Astrocyte (in vitro differentiated cells and primary cell): Measurements from ENCODE around the gene KCNMA1. TPM values are rescaled to one million over a fixed set of nuclear protein-coding genes. Genes with fewer than 3 reads are reported as not detected.

Experiments used
- DNase-seq: peaks from one replicate; pipeline ENCODE4 v3.0.0-alpha.2; 2010; ENCODE audit warnings: low read depth
- FAIRE-seq: peaks from 2 replicates; lab custom pipeline; 2011; peaks lifted over from hg19 to GRCh38; lab: Jason Lieb, UNC
- H2AFZ ChIP-seq: 2 replicates; pipeline ENCODE4 v1.6.0; 2012; ENCODE audit warnings: low read depth, low read length, inconsistent platforms
- H3K27ac ChIP-seq: 2 replicates; pipeline ENCODE4 v1.5.1; 2011; ENCODE audit warnings: low read depth, low read length, inconsistent platforms
- H3K27me3 ChIP-seq: 2 replicates; pipeline ENCODE4 v1.6.0; 2011; ENCODE audit warnings: low read length, inconsistent platforms; ENCODE audit not compliant: insufficient read depth
- H3K36me3 ChIP-seq: 2 replicates; pipeline ENCODE4 v1.5.1; 2011; ENCODE audit warnings: low read length, inconsistent platforms; ENCODE audit not compliant: insufficient read depth
- H3K4me1 ChIP-seq: 2 replicates; pipeline ENCODE4 v1.5.1; 2011; ENCODE audit warnings: low read length, inconsistent platforms; ENCODE audit not compliant: insufficient read depth
- H3K4me2 ChIP-seq: 2 replicates; pipeline ENCODE4 v1.6.0; 2012; ENCODE audit warnings: low read length, inconsistent platforms
- H3K4me3 ChIP-seq: 2 replicates; pipeline ENCODE4 v1.5.1; 2011; ENCODE audit warnings: low read depth, mild to moderate bottlenecking, low read length, inconsistent platforms; ENCODE audit not compliant: insufficient read depth
- H3K79me2 ChIP-seq: 2 replicates; pipeline ENCODE4 v1.6.0; 2012; ENCODE audit warnings: mild to moderate bottlenecking, low read length, inconsistent platforms; ENCODE audit not compliant: insufficient read depth
- H3K9ac ChIP-seq: 2 replicates; pipeline ENCODE4 v1.6.0; 2012; ENCODE audit warnings: mild to moderate bottlenecking, low read length, inconsistent platforms
- H3K9me3 ChIP-seq: 2 replicates; pipeline ENCODE4 v1.5.1; 2012; ENCODE audit warnings: low read depth, mild to moderate bottlenecking, low read length, inconsistent platforms; ENCODE audit not compliant: insufficient read depth
- H4K20me1 ChIP-seq: 2 replicates; pipeline ENCODE4 v1.6.0; 2012; ENCODE audit warnings: low read length, inconsistent platforms; ENCODE audit not compliant: insufficient read depth
- H3K27ac Mint-ChIP-seq: one replicate; pipeline ENCODE4 v1.8.0; 2021; ENCODE audit warnings: mild to moderate bottlenecking, mixed read lengths; ENCODE audit not compliant: unreplicated experiment
- H3K27me3 Mint-ChIP-seq: one replicate; pipeline ENCODE4 v1.8.0; 2021; ENCODE audit warnings: low read depth, mixed read lengths; ENCODE audit not compliant: unreplicated experiment
- H3K36me3 Mint-ChIP-seq: one replicate; pipeline ENCODE4 v1.8.0; 2021; ENCODE audit warnings: low read depth, mixed read lengths; ENCODE audit not compliant: unreplicated experiment
- H3K4me1 Mint-ChIP-seq: one replicate; pipeline ENCODE4 v1.8.0; 2021; ENCODE audit warnings: low read depth, mixed read lengths; ENCODE audit not compliant: unreplicated experiment
- H3K4me3 Mint-ChIP-seq: one replicate; pipeline ENCODE4 v1.8.0; 2021; ENCODE audit warnings: mild to moderate bottlenecking, moderate library complexity, mixed read lengths; ENCODE audit not compliant: unreplicated experiment
- H3K9me3 Mint-ChIP-seq: one replicate; pipeline ENCODE4 v1.8.0; 2021; ENCODE audit warnings: mild to moderate bottlenecking, mixed read lengths; ENCODE audit not compliant: unreplicated experiment
- EZH2 ChIP-seq: IDR thresholded peaks from 2 replicates; pipeline ENCODE4 v1.6.1; 2012; ENCODE audit warnings: mild to moderate bottlenecking, low read length, inconsistent platforms; ENCODE audit not compliant: insufficient read depth
- total RNA-seq: library from RNA; stranded (reverse); gene quantifications from 2 replicates; pipeline ENCODE4 v1.2.1, GENCODE V29; 2021
- TF ChIP-seq, protein P1 (sequence below): IDR thresholded peaks from 2 replicates; pipeline ENCODE4 v1.5.1; 2011; ENCODE audit warnings: low read depth, mild to moderate bottlenecking, inconsistent platforms, low read length, moderate library complexity; ENCODE audit not compliant: insufficient read depth

The KCNMA1 gene
- total RNA-seq, 1 donor from 2014 or later = 45.8 TPM

DNA sequence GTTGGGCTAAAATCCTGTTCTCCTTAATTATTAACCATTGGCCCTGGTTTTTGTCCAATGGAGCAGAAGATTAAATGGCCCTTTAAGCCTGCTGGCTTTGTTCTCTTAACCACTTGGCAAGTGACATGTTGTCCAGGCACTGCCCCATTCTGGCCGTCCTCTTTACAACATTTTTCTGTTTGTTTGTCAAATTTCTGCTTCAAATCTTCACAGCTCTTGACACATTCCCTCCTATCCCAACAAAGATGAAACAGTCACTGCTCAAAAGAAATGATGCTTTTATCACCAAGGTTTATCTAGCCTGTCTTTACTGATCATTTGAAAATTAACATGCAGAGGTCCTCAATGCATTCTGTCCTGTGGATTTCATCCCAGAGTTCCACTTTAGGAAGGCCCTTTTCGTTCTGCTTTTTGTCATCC lies 700.4 kb downstream of the KCNMA1 start:
- H4K20me1 ChIP-seq = no peaks in the 10 kb centered on the region
- Mint-ChIP-seq H3K27ac (no peak overlapping the region), H3K36me3 (peaks cover 7% of the 10 kb centered on the region), H3K9me3 (no peaks in the 10 kb centered on the region), H3K4me1 (no peaks in the 10 kb centered on the region), H3K27me3 (no peaks in the 10 kb centered on the region), H3K4me3 (no peak overlapping the region)
- H3K4me3 ChIP-seq = no peak overlapping the region
- no peak for DNase-seq
- H3K27ac ChIP-seq = no peak overlapping the region
- no peak for FAIRE-seq
- no peaks in the 10 kb centered on the region for H3K79me2 ChIP-seq
- H2AFZ ChIP-seq = no peak overlapping the region
- no peaks in the 10 kb centered on the region for H3K4me1 ChIP-seq
- no peak overlapping the region for H3K4me2 ChIP-seq
- H3K9me3 ChIP-seq = no peaks in the 10 kb centered on the region
- no peaks in the 10 kb centered on the region for H3K27me3 ChIP-seq
- peaks cover 3% of the 10 kb centered on the region for H3K36me3 ChIP-seq
- no peak overlapping the region for H3K9ac ChIP-seq
- TF ChIP-seq, protein P1, sequence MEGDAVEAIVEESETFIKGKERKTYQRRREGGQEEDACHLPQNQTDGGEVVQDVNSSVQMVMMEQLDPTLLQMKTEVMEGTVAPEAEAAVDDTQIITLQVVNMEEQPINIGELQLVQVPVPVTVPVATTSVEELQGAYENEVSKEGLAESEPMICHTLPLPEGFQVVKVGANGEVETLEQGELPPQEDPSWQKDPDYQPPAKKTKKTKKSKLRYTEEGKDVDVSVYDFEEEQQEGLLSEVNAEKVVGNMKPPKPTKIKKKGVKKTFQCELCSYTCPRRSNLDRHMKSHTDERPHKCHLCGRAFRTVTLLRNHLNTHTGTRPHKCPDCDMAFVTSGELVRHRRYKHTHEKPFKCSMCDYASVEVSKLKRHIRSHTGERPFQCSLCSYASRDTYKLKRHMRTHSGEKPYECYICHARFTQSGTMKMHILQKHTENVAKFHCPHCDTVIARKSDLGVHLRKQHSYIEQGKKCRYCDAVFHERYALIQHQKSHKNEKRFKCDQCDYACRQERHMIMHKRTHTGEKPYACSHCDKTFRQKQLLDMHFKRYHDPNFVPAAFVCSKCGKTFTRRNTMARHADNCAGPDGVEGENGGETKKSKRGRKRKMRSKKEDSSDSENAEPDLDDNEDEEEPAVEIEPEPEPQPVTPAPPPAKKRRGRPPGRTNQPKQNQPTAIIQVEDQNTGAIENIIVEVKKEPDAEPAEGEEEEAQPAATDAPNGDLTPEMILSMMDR = no peak
- no peak for TF ChIP-seq EZH2

DNA sequence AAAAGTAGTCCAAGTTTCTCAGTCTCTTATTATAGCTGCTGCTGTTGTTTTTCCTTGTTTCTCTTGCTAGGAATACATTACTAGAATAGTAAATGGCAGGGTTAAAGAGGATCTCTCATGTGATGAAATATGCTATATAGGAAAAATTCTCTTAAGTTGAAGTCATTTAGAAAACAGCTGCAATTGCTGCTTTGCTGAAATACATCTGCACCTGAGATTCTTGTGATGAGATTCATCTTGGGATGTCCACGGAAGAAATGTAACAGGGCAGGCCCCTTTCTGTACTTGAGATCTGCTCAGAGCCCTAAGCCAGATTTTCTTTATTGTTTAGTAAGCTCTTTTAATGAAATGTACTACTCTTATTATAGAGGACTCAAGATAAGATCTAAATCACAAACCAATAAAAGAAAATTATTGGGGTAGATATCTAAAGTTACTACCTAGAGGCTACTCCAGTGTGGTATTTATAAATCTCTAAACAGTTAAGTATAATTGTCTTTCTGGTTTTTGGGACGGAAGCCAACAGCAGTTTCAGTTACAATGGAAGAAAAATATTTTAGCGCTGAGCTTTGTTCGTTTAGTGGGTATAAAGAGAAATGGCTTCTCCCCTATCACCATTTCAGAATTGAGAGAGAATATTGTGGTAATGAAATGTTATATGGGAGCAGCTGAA lies 701.5 kb downstream of the KCNMA1 start:
- H3K4me2 ChIP-seq = no peak overlapping the region

More for the DNA sequence above, 701.5 kb downstream of the KCNMA1 start:
- FAIRE-seq (no peak), DNase-seq (no peak)
- peaks cover 3% of the 10 kb centered on the region for H3K36me3 ChIP-seq
- no peaks in the 10 kb centered on the region for H3K4me1 Mint-ChIP-seq
- no peaks in the 10 kb centered on the region for H3K4me1 ChIP-seq
- H3K27ac Mint-ChIP-seq = no peak overlapping the region
- H3K9me3 Mint-ChIP-seq = no peaks in the 10 kb centered on the region
- no peak overlapping the region for H2AFZ ChIP-seq
- H3K4me3 Mint-ChIP-seq = no peak overlapping the region
- no peaks in the 10 kb centered on the region for H3K9me3 ChIP-seq
- no peak overlapping the region for H3K4me3 ChIP-seq
- no peak overlapping the region for H3K9ac ChIP-seq
- H4K20me1 ChIP-seq = no peaks in the 10 kb centered on the region
- peaks cover 4% of the 10 kb centered on the region for H3K36me3 Mint-ChIP-seq
- TF ChIP-seq, protein P1 = no peak
- TF ChIP-seq EZH2 = no peak
- no peak overlapping the region for H3K27ac ChIP-seq
- H3K27me3 ChIP-seq = no peaks in the 10 kb centered on the region
- no peaks in the 10 kb centered on the region for H3K79me2 ChIP-seq
- H3K27me3 Mint-ChIP-seq = no peaks in the 10 kb centered on the region
